Right lung (tissue), 5 donors: Measurements from ENCODE around the gene DRD4. TPM values are rescaled to one million over a fixed set of nuclear protein-coding genes. Genes with fewer than 3 reads are reported as not detected.
A peak's percentile ranks its signal among the peaks of the same experiment; 100 is the strongest.

Experiments used
- DNase-seq, 2 donors: peaks; one replicate each; pipeline ENCODE4 v3.0.0-alpha.2; 2013
- polyA plus RNA-seq, 5 donors: library from polyadenylated mRNA; unstranded; fragments of 120-200 nt; gene quantifications; one replicate each; pipeline versions ENCODE4 v1.2.1 to v1.2.3, GENCODE V29; 2013; ENCODE audit warnings: inconsistent platforms in 1 of 5, low replicate concordance in 1 of 5; ENCODE audit not compliant: insufficient read length in 5 of 5, insufficient read depth in 1 of 5

Gene DRD4
- polyA plus RNA-seq, 5 donors, result 0.21 to 1.5 (median 0.74) TPM

DNA sequence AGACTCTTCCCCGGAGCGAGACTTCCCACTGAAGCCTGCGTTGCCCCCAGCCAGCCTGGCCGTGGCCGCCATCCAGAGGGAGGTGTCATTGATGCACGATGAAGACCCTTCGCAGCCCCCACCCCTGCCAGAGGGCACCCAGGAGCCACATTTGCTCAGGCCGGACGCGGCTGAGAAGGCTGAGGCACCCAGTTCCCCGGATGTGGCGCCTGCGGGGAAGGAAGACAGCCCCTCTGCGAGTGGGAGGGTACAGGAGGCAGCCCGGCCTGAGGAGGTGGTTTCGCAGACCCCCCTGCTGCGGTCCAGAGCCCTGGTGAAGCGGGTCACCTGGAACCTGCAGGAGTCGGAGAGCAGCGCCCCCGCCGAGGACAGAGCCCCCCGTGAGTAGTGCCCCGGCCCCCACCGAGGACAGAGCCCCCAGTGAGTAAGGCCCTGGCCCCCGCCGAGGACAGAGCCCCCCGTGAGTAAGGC, 27.7 kb upstream of the DRD4 start:
- no peak for DNase-seq

DNA sequence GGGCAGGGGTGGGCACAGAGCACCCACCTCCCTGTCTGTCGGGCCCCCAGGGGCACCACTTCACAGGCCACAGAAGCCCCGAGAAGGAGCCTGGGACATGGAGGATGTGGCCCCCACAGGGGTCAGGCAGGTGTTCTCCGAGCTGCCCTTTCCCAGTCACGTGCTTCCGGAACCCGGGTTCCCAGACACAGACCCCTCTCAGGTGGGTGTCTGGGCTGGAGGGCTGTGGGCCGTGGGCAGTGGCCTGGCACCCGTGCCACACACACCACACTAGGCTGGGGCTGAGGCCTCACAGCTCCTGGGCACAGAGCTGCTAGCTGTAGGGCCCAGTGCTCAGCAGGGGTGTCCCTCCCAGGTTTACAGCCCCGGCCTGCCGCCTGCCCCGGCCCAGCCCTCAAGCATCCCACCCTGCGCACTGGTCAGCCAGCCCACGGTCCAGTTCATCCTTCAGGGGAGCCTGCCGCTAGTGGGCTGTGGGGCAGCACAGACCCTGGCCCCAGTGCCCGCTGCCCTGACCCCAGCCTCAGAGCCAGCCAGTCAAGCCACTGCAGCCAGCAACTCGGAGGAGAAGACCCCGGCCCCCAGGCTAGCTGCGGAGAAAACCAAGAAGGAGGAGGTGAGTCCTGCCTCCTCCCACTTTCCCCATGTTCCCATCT, 26.8 kb upstream of the DRD4 start:
- DNase-seq, result no peak

DNA sequence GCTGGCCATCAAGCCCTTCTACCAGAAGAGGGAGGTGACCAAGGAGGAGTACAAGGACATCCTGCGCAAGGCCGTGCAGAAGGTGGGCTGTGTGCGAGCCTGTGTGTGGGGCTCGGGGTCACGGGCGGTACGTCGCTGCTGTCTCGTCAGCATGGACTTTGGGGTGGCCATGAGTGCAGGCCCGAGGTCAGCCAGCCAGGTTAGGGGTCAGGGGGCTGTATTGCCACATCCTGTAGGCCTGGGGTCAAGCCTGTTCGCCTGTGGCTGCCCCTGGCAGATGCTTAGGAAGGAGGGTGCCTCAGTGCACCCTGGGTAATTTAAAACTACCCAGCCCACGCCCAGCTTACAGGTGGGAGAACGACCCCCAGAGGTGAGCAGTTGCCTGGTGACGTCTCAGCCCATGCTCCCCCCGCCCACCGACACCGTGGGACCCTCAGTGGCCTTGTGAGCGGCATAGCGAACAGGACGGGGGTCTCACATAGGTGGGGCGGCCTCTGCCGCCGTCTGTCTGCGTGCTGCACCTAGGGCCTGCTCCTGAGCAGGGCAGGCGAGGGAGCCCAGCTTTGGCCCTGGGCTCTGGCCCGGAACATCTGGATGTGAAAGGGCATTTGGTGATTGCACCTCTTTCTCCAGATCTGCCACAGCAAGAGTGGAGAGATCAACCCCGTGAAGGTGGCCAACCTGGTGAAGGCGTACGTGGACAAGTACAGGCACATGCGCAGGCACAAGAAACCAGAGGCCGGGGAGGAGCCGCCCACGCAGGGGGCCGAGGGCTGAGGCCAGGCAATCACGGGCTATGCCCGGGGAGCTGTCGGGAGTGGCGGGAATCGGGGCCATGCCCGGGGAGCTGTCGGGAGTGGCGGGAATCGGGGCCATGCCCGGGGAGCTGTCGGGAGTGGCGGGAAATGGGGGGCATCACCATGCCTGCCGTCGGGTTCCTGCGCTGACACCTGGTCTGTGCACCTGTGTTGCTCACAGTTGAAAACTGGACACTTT, 25.8 kb upstream of the DRD4 start:
- no peak for DNase-seq

DNA sequence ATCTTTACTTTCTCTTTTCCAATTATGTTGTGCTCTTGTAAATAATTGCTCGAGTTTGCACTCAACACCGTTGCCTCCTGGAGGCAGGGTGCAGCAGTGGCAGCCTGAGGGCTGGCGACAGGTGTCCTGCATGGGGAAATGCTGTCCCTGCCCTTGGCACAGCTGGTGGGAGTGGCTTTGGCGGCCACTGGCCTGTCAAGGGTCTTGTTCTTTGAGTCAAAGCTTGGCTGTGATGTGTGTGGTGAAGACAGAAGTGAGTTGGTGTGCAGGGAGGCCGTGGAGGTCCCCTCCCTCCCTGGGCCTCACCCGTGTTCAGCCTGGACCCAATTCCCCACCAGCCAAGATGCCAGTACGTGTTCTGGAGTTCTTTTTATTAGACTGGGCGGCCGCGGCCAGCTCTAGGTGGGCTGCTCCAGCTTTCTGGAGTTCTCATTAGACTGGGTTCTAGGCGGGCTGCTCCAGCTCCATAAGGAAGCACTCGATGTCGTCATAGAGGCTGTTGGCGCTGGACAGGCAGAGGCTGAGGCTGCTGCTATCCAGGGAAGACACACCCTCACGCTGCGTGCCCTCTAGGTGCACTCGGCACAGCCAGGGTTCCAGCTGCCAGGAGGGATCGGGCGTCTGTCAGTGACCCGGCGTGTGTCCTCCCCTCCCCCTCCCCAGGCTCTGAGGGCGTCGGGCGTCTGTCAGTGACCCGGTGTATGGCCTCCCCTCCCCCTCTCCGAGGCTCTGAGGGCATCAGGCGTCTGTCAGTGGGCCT, 24.7 kb upstream of the DRD4 start:
- no peak for DNase-seq

DNA sequence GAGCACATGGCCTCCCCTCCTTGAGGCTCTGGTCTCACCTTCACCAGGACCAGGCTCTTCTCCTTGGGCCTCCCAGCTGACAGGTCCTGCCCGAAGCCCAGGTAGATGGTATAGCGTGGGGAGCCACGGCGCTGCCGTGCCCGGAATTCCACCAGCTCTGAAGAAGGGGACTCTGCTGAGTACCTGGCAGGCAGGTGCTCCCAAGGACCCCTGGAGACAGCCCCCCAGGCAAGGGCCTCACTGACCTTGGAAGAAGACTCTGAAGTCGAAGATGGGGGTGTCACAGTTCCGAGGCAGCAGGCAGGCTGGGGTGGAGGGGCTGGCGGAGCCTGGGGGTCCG, 24.1 kb upstream of the DRD4 start:
- DNase-seq, result no peak

DNA sequence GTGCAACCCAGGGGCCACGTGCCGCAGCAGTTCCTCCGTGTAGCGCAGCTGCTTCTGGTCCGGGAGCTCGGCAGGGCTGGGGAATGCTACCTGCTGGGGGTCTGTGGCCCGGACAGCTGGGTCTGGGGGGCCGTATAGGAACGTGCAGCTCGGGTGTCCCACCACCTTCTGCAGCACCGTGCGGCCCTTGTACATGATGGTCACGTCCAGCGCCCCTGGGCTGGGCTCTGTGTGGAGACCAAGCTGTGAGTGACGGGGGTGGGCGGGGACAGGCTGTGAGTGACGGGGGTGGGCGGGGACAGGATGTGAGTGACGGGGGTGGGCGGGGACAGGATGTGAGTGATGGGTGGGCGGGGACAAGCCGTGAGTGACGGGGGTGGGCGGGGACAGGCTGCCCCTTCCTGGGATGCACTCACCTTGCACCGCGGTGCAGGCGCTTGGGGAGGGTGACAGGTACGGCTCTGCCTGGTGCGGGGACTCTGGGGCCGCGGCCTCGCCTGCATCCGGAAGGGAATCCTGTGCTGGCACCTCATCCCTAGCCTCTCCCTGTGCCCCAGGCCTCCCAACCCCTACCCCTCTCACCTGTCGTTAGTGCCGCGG, 23.6 kb upstream of the DRD4 start:
- no peak for DNase-seq

DNA sequence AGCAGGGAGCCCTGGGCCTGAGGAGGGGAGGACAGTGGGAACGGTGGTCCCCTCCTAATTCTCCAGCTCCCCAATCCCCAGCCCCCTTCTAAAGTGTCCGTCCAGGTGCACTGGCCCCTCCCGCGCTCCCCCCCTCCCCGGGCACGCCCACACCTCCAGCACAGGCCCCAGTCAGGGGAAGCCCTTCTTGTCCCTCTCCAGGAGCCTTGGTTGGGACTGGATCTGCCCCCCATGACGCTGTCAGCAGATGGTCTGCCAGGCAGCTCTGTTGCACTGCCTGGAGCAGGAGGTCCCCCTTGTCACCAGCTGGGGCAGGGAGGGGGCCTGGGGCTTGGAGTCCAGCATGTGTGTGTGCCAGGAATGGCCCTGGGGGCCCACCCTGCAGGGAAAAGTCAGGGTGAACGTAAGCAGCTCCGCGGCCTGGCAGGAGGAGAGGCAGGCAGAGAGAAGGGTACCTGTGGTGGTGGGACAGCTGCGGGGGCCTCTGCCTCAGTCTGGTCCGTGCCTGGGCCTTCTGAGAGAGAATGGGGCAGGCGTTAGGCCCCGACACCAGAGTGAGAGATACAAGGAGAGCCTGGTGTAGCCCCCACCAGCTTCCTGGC, 22.9 kb upstream of the DRD4 start:
- DNase-seq, result no peak

DNA sequence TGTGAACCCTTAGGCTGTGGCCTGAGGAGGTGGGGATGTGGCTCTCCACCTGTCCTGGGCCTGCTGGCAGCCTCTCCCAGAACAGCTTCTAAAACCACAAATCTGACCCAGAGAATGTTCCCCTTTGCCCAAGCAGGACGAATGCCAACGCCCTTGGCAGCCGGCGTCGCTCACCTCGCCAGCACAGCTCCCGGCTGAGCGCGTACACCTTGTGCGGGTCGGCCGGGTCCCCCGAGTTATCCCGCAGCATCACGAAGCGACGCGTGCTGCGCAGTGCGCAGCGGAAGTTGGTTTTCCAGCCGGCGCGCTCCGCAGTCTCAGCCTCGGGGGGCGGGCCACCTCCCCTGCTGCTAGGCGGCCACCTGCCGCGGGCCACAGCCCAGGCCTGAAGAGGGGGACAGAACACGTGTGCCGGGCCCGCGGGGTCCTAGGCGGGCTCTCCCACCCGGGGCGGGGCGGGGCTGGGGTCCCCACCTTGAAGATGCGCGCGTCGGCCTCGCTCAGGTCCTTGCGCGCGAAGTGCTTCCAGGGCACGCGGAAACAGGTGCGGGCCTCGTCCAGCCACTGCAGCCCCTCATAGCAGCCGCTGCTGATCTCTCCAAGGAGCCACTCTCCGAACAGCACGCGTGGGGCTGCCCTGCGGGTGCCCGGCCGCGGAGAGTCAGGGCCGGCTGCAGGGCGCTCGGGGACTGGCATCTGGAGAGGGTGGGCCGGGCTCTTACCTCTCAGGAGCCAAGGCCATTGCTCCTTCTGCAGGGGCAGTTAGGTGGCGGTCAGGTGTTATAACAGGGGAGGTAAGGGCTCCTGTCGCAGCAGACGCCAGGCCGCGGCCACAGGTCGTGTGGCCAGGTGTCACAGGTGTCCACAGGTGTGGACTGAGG, 22.2 kb upstream of the DRD4 start:
- DNase-seq, result no peak

DNA sequence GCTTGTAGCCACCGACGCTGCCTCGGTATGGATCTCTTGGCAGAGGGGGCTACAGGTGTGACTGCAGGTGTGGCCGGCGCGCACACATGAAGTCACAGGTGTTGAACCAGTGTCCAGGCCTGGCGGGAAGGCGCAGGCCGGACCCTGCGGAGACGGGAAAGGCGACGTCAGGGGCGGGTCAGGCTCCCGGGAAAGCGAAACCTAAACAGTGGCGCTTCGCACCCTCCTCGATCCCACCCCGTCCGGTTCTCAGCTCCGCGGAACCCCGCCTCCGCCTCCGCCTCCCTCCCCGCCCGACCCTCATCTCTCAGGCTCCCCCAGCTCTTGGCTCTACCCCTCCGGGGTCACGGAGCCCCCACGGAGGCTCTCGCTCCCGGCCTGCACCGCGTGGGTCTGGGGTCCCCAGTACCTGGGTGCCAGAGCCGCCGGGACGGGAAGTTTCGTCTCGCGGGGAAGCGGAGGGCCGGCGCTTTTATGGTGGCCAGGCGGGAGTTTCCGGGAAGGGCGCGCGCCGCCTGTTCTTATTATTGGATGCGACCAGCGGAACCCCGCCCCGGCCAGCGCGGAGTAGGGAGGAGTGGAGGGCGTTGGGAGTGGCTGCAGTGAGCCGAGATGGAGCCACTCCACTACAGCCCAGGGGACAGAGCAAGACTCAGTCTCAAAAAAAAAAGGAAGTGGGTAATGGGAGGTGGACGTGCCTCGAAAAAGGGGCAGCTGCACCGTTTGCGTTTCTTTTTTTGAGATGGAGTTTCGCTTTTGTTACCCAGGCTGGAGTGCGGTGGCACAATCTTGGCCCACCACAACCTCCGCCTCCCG, 21.4 kb upstream of the DRD4 start, which contains the start of gene IRF7:
TSS of gene IRF7 (minus strand) at position 447 of the 816 bp plus-strand sequence. CDS start 586 bp downstream, outside the sequence.
- DNase-seq, result peak; percentile 90 to 91

DNA sequence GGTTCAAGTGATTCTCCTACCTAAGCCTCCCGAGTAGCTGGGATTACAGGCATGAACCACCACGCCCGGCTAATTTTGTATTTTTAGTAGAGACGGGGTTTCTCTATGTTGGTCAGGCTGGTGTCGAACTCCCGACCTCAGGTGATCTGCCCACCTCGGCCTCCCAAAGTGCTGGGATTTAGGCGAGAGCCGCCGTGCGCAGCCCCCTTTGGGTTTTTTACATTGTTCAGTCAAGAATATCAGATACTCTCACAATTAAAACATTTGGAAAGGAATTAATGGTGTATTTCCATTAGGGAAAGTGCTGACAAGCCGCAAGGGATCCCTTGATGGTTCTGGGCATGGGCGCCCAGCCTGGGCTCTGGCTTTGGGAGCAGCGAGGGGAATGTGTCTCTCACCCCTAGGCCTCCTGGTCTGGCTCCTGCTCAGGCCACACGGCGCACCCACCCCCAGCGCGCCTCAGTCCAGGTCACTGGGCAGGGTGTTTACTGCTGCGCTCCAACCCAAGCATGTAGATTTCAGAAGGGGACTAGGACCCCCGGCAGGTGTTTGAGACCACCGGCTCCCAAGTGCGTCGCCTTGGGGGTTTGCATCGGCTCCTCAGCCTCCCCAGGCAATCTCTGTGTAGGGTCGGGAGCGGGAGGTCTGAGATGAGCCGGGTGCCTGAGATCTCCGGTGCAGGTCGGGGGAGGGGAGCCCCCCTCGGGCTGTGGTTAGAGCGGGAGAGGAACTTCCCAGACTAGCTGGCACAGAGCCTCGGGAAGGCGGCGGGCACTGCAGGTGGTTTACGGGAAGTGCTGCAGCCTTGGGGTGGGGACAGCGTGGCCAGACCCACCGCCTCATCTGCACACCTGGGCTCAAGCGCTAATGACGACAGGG, 20.5 kb upstream of the DRD4 start:
- DNase-seq, result no peak

DNA sequence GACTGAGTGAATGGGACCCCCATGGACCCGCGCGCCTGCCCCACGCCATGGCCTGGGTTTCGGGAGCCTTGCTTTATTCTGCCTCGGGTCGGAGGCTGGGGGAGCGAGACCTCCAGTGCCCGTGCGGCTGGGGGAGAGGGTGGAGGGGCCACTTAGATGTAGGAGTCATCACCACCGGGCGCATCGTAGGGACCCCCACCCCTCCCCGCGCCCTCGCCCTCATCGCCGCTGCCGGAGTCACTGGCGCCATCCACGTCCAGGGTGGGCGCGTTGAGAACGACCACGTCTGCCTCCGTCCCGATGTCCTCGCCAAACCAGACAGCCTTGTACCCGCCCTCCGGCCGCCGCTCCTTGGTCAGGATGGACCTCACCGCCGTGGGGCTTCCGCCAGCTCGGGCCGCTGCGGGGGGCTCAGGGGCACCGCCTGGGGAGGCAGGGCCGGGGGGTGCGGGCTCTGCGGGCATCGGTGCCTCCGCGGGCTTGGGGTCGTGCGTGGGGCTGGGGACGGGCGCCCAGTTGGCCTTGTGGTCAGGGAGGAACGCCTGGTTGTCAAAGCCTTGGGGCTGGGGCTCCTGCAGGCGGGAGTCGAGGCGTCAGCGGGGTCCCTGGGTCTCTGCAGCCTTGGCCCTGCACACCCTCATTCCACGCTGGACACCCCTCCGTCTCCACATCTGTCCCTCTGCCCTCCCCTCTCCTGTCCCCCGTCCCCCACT, 19.7 kb upstream of the DRD4 start:
- no peak for DNase-seq

DNA sequence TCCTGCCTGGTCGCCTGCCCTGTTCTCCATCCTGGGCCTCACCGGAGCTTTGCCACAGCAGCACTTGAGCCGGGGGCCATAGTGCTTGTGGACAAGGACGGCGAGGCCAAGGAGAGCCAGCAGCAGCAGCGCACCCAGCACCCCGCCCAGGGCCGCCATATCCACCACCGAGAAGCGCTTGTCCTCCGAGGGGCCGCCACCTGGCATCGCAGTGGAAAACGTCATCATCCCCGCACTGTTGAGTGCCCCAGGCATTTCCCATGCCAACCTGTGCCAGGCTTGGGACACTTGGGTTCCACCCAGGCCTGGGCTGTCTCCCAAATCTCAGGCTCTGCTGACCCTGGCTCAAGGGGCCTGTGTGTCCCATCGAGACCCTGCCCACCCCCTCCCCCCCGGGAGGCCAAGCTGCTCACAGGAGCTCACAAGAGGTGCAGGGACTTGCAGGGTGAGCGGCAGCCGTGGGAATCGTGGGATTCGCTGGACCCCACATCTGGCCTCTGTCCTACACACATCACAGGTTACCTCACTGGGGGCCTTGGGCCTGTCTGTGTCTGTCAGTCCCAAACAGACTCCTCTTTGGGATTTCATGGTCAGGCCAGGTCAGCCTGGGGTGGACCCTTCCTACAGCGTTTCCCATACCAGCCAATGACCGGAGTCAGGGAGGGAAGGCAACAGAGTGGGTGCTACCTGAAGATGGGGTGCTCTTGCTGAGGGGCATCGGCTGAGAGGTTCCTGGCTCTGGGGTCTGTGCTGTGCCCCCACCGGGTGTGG, 19.0 kb upstream of the DRD4 start:
- DNase-seq, result no peak

DNA sequence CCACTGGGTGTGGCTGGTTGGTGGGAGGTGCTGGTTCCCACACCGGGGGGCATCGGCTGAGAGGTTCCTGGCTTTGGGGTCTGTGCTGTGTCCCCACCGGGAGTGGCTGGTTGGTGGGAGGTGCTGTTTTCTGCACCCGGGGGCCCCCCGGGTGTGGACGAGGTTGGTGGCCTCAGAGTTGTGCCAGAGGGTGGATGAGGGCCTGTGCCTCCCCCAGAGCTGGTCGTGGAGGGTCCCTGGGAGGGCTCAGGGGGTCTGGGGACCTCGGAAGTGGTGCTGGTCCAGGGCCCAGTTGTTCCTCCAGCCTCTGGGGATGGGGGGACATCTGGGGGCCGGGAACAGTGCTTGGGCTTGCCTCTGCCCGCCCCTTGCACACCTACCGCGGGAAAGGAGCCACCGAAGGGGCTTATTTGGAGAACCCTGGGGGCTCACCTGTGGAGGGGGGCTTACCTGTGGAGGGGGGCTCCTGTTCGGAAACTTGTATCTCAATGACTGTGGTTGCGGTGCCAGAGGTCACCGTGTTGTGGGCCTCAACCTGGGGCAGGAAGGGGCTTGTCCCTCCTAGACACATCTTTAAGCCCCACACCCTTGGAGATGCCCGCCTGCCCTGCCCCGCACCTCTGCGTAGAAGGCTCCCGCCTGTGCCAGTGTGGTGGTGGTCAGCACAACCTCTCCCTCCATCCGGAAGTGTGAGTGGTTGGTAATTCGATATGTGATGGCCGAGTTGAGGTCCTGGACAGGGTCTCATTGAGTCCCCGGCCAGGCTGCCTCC, 18.0 kb upstream of the DRD4 start:
- DNase-seq, result no peak

DNA sequence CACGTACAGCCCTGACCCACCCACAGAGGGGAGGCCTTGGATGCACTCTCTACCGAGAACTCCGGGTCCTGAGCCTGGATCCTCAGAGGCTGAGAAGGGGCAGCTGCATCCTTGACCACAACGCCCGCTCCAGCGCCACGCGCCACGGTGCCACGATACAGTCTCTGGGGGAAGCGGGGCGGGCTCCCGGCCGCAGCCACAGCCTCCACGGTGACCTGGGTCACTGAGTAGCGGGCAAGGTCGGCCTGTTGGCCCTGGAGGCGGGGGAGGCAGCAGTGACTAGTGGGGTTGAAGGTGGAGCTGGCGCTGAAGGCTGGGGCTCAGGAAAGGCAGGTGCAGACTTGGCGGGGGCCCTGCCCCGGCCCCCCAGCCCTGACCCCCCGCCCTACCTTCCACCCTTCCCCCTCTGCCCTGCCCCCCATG, 17.4 kb upstream of the DRD4 start:
- no peak for DNase-seq

DNA sequence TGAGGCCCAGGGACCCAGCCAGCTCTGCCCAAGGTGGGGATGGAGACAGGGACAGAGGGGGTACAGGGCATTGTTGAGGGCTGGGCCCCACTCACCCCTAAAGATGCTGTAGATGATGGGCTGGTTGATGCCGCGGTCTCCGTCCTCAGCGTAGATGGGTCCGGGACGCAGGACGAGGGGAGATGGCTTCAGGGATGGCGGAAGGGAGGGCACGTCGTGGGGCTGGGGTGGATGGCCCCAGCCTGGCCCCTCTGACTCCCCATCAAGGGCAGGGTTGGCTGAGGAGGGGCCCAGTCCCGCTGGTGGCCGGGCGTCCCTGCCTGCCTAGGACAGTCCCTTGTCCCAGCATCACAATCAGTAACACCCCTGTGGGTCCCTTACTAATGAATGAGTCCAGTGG, 16.9 kb upstream of the DRD4 start:
- no peak for DNase-seq
